Upper lobe of right lung (tissue), 1 donor: ENCODE results near the gene CTNNA3. TPM values are rescaled to one million over a fixed set of nuclear protein-coding genes. Genes with fewer than 3 reads are reported as not detected.
"Not testable (repeated sequence)": the region's sequence is repeated elsewhere in the genome, so short reads cannot be mapped to it uniquely, and the experiment has no call there.

ENCODE experiments used
- ATAC-seq: fragments of 200-7000 bp; cut with Tn5 transposase; one replicate; pipeline ENCODE4 v1.9.1; 2020; ENCODE audit warnings: mild to moderate bottlenecking, moderate library complexity
- DNase-seq: peaks from one replicate; pipeline ENCODE4 v3.0.0-alpha.2; 2020
- H3K27ac ChIP-seq: fragments of 200-600 bp; one replicate; pipeline ENCODE4 v1.8.0; 2022
- H3K27me3 ChIP-seq: fragments of 200-600 bp; one replicate; pipeline ENCODE4 v1.8.0; 2022; ENCODE audit warnings: mild to moderate bottlenecking
- H3K36me3 ChIP-seq: fragments of 200-600 bp; one replicate; pipeline ENCODE4 v1.8.0; 2022
- H3K4me1 ChIP-seq: fragments of 200-600 bp; one replicate; pipeline ENCODE4 v1.8.0; 2022
- H3K4me3 ChIP-seq: fragments of 200-600 bp; one replicate; pipeline ENCODE4 v1.8.0; 2022; ENCODE audit warnings: mild to moderate bottlenecking
- H3K9me3 ChIP-seq: fragments of 200-600 bp; one replicate; pipeline ENCODE4 v1.8.0; 2022
- CTCF ChIP-seq: fragments of 200-600 bp; IDR thresholded peaks from one replicate; pipeline ENCODE4 v1.8.0; 2022; ENCODE audit warnings: antibody characterized with exemption
- intact Hi-C: fragments of 100-400 bp; cut with DNase I; formaldehyde crosslinking; loops from one replicate; pipeline ENCODE4 v1.11.0; 2022
- long read RNA-seq: library from polyadenylated mRNA; unstranded; transcript quantifications from one replicate; pipeline ENCODE4 v2.0.0, GENCODE V29; 2021
- total RNA-seq: library from RNA; stranded (reverse); fragmentation: NEBNext Ultra II Directional; extraction: Animal tissue kit (Norgen Biotek cat#: 25700); gene quantifications from one replicate; pipeline ENCODE4 v1.2.1, GENCODE V29; 2021
- donor health status: DM: no; HTN: yes; CAD: no; lungs with severe emphysema.

The CTNNA3 gene
- total RNA-seq = 0.67 TPM
- long read RNA-seq = 0 reads

- no peak for TF ChIP-seq CTCF
- Histone ChIP-seq H3K4me3 (no peak within 1 kb of the TSS), H3K9me3 (no peaks in the 10 kb centered on the region), H3K27ac (no peak within 1 kb of the TSS), H3K4me1 (no peaks in the 10 kb centered on the region), H3K36me3 (no peaks in the 10 kb centered on the region), H3K27me3 (no peaks in the 10 kb centered on the region)
- DNase-seq (no peak), ATAC-seq (no peak)
- intact Hi-C loops = no loop called here
Observed at GRCh38 chr10:67696029-67696428, at the start of gene CTNNA3. Gene CTNNA3 (minus strand): TSS chr10:67696195.

DNA sequence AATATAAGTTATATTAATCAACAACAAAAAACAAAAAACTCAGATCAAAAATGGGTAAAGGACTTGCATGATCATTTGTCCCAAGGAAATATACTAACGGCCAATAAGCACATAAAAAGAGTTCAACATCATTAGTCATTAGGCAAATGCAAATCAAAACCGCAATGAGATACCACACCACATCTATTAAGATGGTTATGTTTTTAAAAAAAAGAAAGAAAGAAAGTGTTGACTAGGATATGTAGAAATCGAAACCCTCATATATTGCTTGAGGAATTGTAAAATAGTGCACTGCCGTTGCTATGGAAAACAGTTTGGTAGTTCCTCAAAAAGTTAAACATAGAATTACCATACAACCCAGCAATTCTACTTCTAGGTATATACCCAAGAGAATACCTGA is 39.4 kb upstream of the CTNNA3 start:
- no peak for ATAC-seq
- peaks cover 3% of the 10 kb centered on the region for H3K27me3 ChIP-seq
- no peaks in the 10 kb centered on the region for H3K36me3 ChIP-seq
- H3K27ac ChIP-seq = no peak overlapping the region
- DNase-seq = no peak
- no peak for TF ChIP-seq CTCF
- no peaks in the 10 kb centered on the region for H3K4me1 ChIP-seq
- H3K4me3 ChIP-seq = no peak overlapping the region
- no peaks in the 10 kb centered on the region for H3K9me3 ChIP-seq
- intact Hi-C loops = no loop called here

DNA sequence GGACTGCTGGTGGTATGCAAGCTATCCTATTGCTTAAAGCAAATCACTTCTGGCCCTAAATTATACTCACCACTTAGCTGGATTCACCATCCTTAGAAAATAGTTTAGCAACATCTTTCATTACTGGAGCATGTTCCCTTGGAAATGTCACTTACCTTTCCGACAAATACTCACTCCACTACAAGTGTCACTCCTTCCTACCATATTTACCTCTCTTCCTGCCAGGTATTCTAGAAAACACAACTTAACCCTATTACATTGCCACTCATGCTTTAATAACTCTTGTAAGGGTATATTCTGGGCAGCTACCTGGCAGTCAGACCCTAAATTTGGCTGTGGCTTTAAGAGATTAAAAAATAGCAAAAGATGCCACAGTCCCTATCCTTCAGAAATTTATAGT is 37.5 kb upstream of the CTNNA3 start:
- DNase-seq (no peak), ATAC-seq (no peak)
- H3K27ac ChIP-seq = no peak overlapping the region
- no peaks in the 10 kb centered on the region for H3K4me1 ChIP-seq
- intact Hi-C loops = no loop called here
- H3K27me3 ChIP-seq = peaks cover 3% of the 10 kb centered on the region
- no peaks in the 10 kb centered on the region for H3K36me3 ChIP-seq
- H3K4me3 ChIP-seq = no peak overlapping the region
- no peaks in the 10 kb centered on the region for H3K9me3 ChIP-seq
- no peak for TF ChIP-seq CTCF

DNA sequence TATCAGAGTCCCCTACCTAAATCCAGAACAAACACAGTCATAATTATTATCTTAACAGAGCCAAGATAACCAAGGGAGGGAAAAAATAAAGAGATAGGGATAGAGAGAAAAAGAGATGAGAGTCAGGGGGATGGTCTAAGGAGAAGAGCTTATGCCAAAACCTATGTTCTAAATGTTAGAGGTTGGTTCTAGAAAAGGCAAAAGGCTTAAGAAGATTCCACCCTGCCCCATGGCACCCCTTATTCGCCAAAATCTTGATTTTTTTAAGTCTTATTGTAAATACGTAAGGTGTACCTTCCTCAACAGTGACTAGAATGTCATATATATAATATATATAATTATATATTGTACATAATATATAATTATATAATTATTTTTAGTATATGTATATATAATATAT is 29.6 kb upstream of the CTNNA3 start:
- TF ChIP-seq CTCF = no peak
- Histone ChIP-seq H3K4me3 (no peak overlapping the region), H3K27me3 (no peaks in the 10 kb centered on the region), H3K9me3 (no peaks in the 10 kb centered on the region), H3K36me3 (no peaks in the 10 kb centered on the region), H3K4me1 (no peaks in the 10 kb centered on the region), H3K27ac (no peak overlapping the region)
- intact Hi-C loops = no loop called here
- DNase-seq (no peak), ATAC-seq (no peak)

GRCh38 chr10:67723601-67724000 is 27.6 kb upstream of the CTNNA3 start:
- no peak overlapping the region for H3K27ac ChIP-seq
- TF ChIP-seq CTCF = no peak
- no peak for ATAC-seq
- intact Hi-C loops = no loop called here
- no peak overlapping the region for H3K4me3 ChIP-seq
- H3K9me3 ChIP-seq = no peaks in the 10 kb centered on the region
- H3K27me3 ChIP-seq = no peaks in the 10 kb centered on the region
- no peaks in the 10 kb centered on the region for H3K36me3 ChIP-seq
- H3K4me1 ChIP-seq = no peaks in the 10 kb centered on the region
- no peak for DNase-seq

- H3K4me3 ChIP-seq = no peak overlapping the region
- no peaks in the 10 kb centered on the region for H3K27me3 ChIP-seq
- ATAC-seq = no peak
- intact Hi-C loops = no loop called here
- H3K27ac ChIP-seq = no peak overlapping the region
- no peaks in the 10 kb centered on the region for H3K4me1 ChIP-seq
- DNase-seq = no peak
- no peak for TF ChIP-seq CTCF
- no peaks in the 10 kb centered on the region for H3K36me3 ChIP-seq
- no peaks in the 10 kb centered on the region for H3K9me3 ChIP-seq
Observed at GRCh38 chr10:67722113-67722512, 26.1 kb upstream of the CTNNA3 start.

- intact Hi-C loops = not testable (repeated sequence)
Observed at GRCh38 chr10:67716455-67716854, 20.5 kb upstream of the CTNNA3 start.

More at GRCh38 chr10:67716455-67716854, 20.5 kb upstream of the CTNNA3 start:
- not testable (repeated sequence) for H3K4me3 ChIP-seq, H3K9me3 ChIP-seq, DNase-seq, ATAC-seq, H3K27ac ChIP-seq, H3K36me3 ChIP-seq, H3K4me1 ChIP-seq, H3K27me3 ChIP-seq
